Muscle of leg (tissue), 11 donors: ENCODE data around the gene BPIFB2. TPM values are rescaled to one million over a fixed set of nuclear protein-coding genes. Genes with fewer than 3 reads are reported as not detected.

ENCODE experiments used
- DNase-seq: peaks from one replicate; pipeline ENCODE4 v3.0.0; 2013
- H3K27ac ChIP-seq: one replicate; pipeline ENCODE4 v1.5.1; 2013; ENCODE audit warnings: mild to moderate bottlenecking, low read length, control low read depth
- H3K27me3 ChIP-seq: one replicate; pipeline ENCODE4 v1.6.1; 2013; ENCODE audit warnings: low read length; ENCODE audit not compliant: control insufficient read depth, insufficient read depth
- H3K36me3 ChIP-seq: one replicate; pipeline ENCODE4 v1.6.1; 2013; ENCODE audit warnings: low read length; ENCODE audit not compliant: control insufficient read depth, insufficient read depth
- H3K4me1 ChIP-seq: one replicate; pipeline ENCODE4 v1.6.1; 2013; ENCODE audit warnings: low read length; ENCODE audit not compliant: control insufficient read depth, insufficient read depth
- H3K4me3 ChIP-seq: one replicate; pipeline ENCODE4 v1.5.1; 2013; ENCODE audit warnings: low read length, control low read depth
- H3K9me3 ChIP-seq: replicated peaks from 2 replicates; pipeline ENCODE4 v1.6.1; 2013; ENCODE audit warnings: low read depth, low read length; ENCODE audit not compliant: control insufficient read depth
- WGBS: methylation state at CpG from one replicate; pipeline ENCODE4 v1.1.5; 2013; ENCODE audit warnings: missing lambda C conversion rate; ENCODE audit not compliant: insufficient coverage; 5-methylcytosine and 5-hydroxymethylcytosine counted together
- polyA plus RNA-seq, 8 donors: library from polyadenylated mRNA; unstranded; fragments of 120-200 nt; gene quantifications; one replicate each; pipeline versions ENCODE4 v1.2.1 to v1.2.3, GENCODE V29; 2013; ENCODE audit warnings: inconsistent platforms in 1 of 8, low replicate concordance in 1 of 8; ENCODE audit not compliant: insufficient read length in 8 of 8, insufficient read depth in 1 of 8
- total RNA-seq: library from RNA; stranded (reverse); fragments of 120-200 nt; gene quantifications from one replicate; pipeline ENCODE4 v1.2.4, GENCODE V29; 2013

The BPIFB2 gene
- total and polyA plus RNA-seq, 9 donors: 0.10 TPM; not detected in 8

DNA sequence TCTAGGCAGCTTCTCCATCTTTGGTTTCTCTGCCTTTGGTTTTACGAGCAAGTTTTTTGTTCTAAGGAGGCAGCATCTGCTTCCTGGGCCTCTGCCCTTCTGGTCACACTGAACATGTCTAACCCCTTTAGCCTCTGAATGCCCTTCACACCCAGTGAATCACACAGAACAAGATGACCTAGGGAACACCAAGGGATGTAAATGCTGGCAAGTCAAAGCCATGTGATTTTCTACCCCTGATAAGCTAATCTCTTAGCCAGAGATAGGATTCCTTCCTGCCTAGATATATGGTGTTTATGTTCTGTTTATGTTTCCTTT lies 16.7 kb downstream of the BPIFB2 start:
- no peak overlapping the region for H3K4me3 ChIP-seq
- WGBS: 67% methylated on average over 1 of the region's 1 CpG

GRCh38 chr20:33024609-33025317 lies 17.3 kb downstream of the BPIFB2 start:
- 76% methylated on average over 3 of the region's 5 CpGs for WGBS
- no peaks in the 10 kb centered on the region for H3K9me3 ChIP-seq
- H3K27me3 ChIP-seq: peaks cover 5% of the 10 kb centered on the region
- no peak overlapping the region for H3K27ac ChIP-seq
- H3K4me3 ChIP-seq: no peak overlapping the region
- no peaks in the 10 kb centered on the region for H3K4me1 ChIP-seq
- no peak for DNase-seq
- no peaks in the 10 kb centered on the region for H3K36me3 ChIP-seq

More for the DNA sequence above, 16.7 kb downstream of the BPIFB2 start:
- no peaks in the 10 kb centered on the region for H3K4me1 ChIP-seq
- DNase-seq: no peak
- H3K27ac ChIP-seq: no peak overlapping the region
- H3K36me3 ChIP-seq: no peaks in the 10 kb centered on the region
- H3K9me3 ChIP-seq: no peaks in the 10 kb centered on the region
- peaks cover under 1% of the 10 kb centered on the region for H3K27me3 ChIP-seq

DNA sequence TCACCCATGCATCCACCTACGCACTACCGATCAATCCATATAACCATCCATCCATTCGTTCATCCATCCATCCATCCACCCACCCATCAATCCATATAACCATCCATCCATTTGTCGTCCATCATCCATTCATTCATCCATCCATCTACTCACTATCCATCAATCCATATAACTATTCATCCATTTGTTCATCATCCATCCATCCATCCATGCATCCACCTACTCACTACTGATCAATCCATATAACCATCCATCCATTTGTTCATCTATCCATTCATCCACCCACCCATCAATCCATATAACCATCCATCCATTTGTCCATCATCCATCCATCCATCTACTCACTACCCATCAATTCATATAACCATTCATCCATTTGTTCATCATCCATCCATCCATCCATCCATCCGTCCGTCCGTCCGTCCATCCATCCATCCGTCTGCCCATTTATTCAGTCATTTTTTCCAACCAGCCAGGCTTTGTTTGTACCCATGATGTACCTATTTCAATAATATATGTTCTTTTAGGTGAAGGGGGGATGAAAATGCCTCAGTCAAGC lies 17.9 kb downstream of the BPIFB2 start:
- Histone ChIP-seq H3K4me3 (no peak overlapping the region), H3K36me3 (no peaks in the 10 kb centered on the region), H3K4me1 (no peaks in the 10 kb centered on the region), H3K27ac (no peak overlapping the region), H3K27me3 (peaks cover 9% of the 10 kb centered on the region), H3K9me3 (no peaks in the 10 kb centered on the region)
- no peak for DNase-seq
- WGBS: 79% methylated on average over 4 of the region's 9 CpGs

GRCh38 chr20:33026072-33026778 lies 18.7 kb downstream of the BPIFB2 start:
- Histone ChIP-seq H3K4me3 (no peak overlapping the region), H3K9me3 (no peaks in the 10 kb centered on the region), H3K36me3 (no peaks in the 10 kb centered on the region), H3K27ac (no peak overlapping the region), H3K27me3 (peaks cover 9% of the 10 kb centered on the region), H3K4me1 (no peaks in the 10 kb centered on the region)
- 55% methylated on average over 5 of the region's 5 CpGs for WGBS
- no peak for DNase-seq

DNA sequence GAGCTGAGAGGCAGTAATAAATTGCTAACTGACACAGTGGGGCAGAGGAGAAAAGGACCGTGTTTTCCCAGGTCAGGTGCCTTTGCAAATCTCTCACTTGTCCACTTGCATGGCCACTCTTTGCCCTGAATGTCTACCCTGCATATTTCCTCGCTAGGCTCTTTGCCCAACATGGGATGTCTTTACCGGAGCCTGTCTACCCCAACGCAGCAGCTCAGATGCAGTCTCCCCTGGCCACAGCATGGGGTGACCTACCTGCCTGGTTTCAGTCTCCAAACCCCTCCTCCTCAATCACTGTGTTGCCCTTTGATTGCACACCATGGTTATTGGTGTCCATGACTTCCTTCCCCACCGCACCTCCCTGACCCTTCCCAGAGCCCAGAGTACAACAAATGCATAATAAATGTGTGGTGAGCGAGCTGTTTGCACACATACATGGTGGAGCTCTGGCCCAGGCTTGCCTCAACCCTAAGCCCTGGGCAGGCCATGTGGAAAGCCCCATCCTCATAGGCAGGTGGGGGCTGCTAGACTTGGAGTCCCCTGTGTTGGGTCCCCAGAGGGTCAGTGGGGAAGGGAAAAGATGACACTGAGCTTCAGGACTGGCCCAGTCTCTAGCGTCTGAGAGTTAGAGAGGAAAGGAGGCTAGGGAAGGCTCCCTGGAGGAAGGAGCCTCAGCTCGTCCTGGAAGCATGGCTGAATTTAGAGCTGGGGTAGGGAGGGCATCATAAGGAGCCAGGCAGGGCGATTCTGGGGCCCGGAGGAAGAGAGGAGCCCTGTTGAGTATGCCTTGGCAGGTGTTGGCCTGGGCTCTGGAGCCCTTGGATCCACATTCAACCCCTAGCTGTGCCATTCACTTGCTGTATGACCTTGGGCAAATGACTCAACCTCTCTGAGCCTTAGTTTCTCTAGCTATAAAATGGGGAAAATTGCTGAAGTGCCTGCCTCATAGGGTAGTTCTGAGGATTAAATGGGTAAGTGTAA lies 19.6 kb downstream of the BPIFB2 start:
- Histone ChIP-seq H3K36me3 (no peaks in the 10 kb centered on the region), H3K9me3 (no peaks in the 10 kb centered on the region), H3K27me3 (peaks cover 9% of the 10 kb centered on the region), H3K4me1 (no peaks in the 10 kb centered on the region), H3K27ac (no peak overlapping the region), H3K4me3 (no peak overlapping the region)
- DNase-seq: no peak
- WGBS: 64% methylated on average over 6 of the region's 10 CpGs

DNA sequence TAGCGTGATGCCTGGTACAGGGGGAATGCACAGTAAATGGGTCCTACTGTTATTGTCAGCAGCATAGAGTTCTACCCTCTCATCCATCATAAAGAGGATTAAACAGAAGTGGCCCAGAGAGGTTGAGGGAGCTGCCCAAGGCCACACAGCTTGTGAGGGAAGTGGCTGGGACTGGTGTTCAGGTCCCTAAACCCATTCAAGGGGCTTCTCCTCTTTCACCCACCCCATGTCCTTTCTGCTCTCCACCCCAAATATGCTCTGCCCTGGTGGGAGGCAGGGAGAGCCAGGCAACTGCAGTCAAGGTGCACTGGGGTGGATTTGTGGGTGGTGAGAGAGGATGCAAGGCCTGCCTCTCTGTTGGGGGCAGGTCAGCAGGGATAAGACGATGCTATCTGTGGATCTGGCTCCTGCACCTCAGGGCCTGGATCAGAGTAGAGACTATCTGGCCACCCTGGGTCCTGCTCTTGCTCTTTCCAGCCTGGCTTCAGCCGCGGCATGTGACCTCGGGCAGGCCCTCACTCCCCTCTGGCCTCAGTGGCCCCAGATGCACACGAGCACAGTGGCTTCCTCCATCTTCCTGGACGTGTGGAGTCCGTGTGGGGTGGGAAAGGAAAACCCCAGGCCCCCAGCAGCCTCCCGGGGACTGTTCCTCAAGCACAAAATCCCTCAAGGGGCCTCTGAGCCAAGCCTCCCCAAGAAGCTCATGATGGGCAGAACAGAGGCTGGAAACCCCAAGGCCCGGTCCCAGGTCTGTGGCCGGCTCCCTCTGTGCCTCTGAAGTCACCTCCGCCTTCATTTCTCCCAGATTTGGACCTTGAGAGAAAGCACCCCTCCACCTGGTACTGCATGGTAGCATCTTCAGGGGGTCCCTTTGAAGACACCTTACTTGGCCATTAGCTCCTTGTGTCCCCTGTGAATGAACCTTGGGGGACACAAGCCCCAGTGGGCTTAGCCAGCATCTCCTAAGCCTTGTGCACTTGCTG lies 20.6 kb downstream of the BPIFB2 start:
- Histone ChIP-seq H3K27me3 (peaks cover 11% of the 10 kb centered on the region), H3K4me3 (no peak overlapping the region), H3K4me1 (no peaks in the 10 kb centered on the region), H3K36me3 (no peaks in the 10 kb centered on the region), H3K27ac (no peak overlapping the region), H3K9me3 (no peaks in the 10 kb centered on the region)
- no peak for DNase-seq
- WGBS: 48% methylated on average over 7 of the region's 12 CpGs

DNA sequence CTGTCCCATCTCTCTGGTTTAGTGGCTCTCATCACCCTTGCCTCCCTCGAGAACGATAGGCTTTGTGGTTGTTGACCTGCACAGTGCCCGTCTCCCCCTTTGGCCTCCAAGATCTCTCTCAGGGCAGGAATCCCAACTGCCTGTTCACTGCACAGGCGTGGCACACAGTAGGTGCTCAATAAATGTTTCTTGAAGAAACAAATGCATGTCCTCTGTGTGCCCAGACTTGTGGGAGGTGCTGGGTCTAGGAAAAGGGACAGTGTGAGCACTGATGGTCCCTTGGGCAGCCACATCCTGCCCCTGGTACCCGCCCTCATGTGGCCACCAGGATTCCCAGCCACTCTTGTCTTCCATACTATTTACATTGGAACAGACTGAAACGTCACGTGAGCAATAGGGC lies 21.4 kb downstream of the BPIFB2 start:
- no peaks in the 10 kb centered on the region for H3K9me3 ChIP-seq
- WGBS: 79% methylated on average over 6 of the region's 7 CpGs
- H3K4me3 ChIP-seq: no peak overlapping the region
- no peaks in the 10 kb centered on the region for H3K4me1 ChIP-seq
- no peak for DNase-seq
- no peak overlapping the region for H3K27ac ChIP-seq
- H3K36me3 ChIP-seq: no peaks in the 10 kb centered on the region
- peaks cover 11% of the 10 kb centered on the region for H3K27me3 ChIP-seq

- peaks cover 11% of the 10 kb centered on the region for H3K27me3 ChIP-seq
- DNase-seq: no peak
Observed at GRCh38 chr20:33030076-33030475, 22.6 kb downstream of the BPIFB2 start.

DNA sequence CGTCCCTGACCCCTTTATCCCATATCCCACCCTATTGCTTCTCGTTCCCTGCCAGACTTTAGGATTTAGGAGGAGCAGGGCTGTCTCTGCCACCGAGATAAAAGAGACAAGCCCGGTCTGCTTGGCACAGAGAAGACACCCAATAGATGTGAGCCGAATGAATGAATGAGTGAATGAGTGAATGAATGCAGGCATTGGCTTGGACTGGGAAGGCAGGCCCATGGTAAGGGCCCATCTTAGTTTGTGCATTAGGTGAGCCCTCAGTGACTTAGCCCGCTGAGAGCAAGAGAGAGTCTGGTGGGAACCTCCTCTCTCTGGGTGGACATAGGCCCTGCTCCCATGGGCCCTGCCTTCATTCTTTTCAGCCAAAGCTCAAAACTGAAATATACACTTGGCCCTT lies 23.1 kb downstream of the BPIFB2 start:
- 91% methylated on average over 4 of the region's 6 CpGs for WGBS
- Histone ChIP-seq H3K4me1 (no peaks in the 10 kb centered on the region), H3K36me3 (no peaks in the 10 kb centered on the region), H3K4me3 (no peak overlapping the region), H3K27ac (no peak overlapping the region), H3K9me3 (no peaks in the 10 kb centered on the region), H3K27me3 (peaks cover 11% of the 10 kb centered on the region)
- no peak for DNase-seq

More at GRCh38 chr20:33030076-33030475, 22.6 kb downstream of the BPIFB2 start:
- H3K9me3 ChIP-seq: no peaks in the 10 kb centered on the region
- H3K27ac ChIP-seq: no peak overlapping the region
- no peaks in the 10 kb centered on the region for H3K36me3 ChIP-seq
- 74% methylated on average over 5 of the region's 9 CpGs for WGBS
- no peaks in the 10 kb centered on the region for H3K4me1 ChIP-seq
- H3K4me3 ChIP-seq: no peak overlapping the region
